A673 (cell line): Measurements from ENCODE around the gene VPS41. TPM values are rescaled to one million over a fixed set of nuclear protein-coding genes. Genes with fewer than 3 reads are reported as not detected.

ENCODE experiments used
- BruUV-seq: library from RNA; stranded (reverse); fragments of 400-500 nt; replicated peaks from 2 replicates; lab custom pipeline; 2021; lab: Mats Ljungman, UMichigan
- CTCF ChIA-PET: fragments of 300-600 bp; sonication (Branson Sonifier 250); formaldehyde crosslinking; loops from one replicate; lab custom pipeline; 2022; ENCODE audit warnings: antibody characterized with exemption; lab: Charles Lee
- POLR2A ChIA-PET: fragments of 300-600 bp; sonication (Branson Sonifier 250); formaldehyde crosslinking; loops from one replicate; lab custom pipeline; 2022; ENCODE audit warnings: antibody characterized with exemption; ENCODE audit not compliant: low non-redundant PET; lab: Charles Lee
- DNase-seq: peaks from one replicate; pipeline ENCODE4 v3.0.0-alpha.2; 2015; ENCODE audit warnings: low spot score
- H3K27ac ChIP-seq: fragments of 200-600 bp; sonication (generic); 2 replicates; pipeline ENCODE4 v1.5.1; 2016; ENCODE audit warnings: mixed run types, low read depth, mild to moderate bottlenecking, mixed read lengths, antibody characterized with exemption, low read length; ENCODE audit not compliant: poor library complexity, severe bottlenecking
- H3K27me3 ChIP-seq: fragments of 200-600 bp; sonication (generic); replicated peaks from 2 replicates; pipeline ENCODE4 v1.6.1; 2017; ENCODE audit warnings: mixed run types, low read depth, mild to moderate bottlenecking, mixed read lengths, antibody characterized with exemption, low read length; ENCODE audit not compliant: insufficient read depth, poor library complexity
- H3K36me3 ChIP-seq: fragments of 200-600 bp; sonication (generic); 2 replicates; pipeline ENCODE4 v1.6.1; 2016; ENCODE audit warnings: mixed run types, mild to moderate bottlenecking, mixed read lengths, antibody characterized with exemption, low read length; ENCODE audit not compliant: insufficient read depth, poor library complexity, severe bottlenecking
- H3K4me1 ChIP-seq: fragments of 200-600 bp; sonication (generic); 2 replicates; pipeline ENCODE4 v1.6.1; 2017; ENCODE audit warnings: mixed run types, mild to moderate bottlenecking, mixed read lengths, antibody characterized with exemption, low read length; ENCODE audit not compliant: insufficient read depth, poor library complexity, severe bottlenecking
- H3K4me3 ChIP-seq: fragments of 200-600 bp; sonication (generic); 2 replicates; pipeline ENCODE4 v1.5.1; 2016; ENCODE audit warnings: low read depth, mixed run types, mild to moderate bottlenecking, mixed read lengths, low read length; ENCODE audit not compliant: poor library complexity, severe bottlenecking
- H3K9me3 ChIP-seq: fragments of 200-600 bp; sonication (generic); 2 replicates; pipeline ENCODE4 v1.6.1; 2016; ENCODE audit warnings: mixed run types, low read depth, mild to moderate bottlenecking, mixed read lengths, antibody characterized with exemption, low read length; ENCODE audit not compliant: poor library complexity, severe bottlenecking
- CTCF ChIP-seq: fragments of 300-800, 200-600 bp; sonication (generic); conservative IDR thresholded peaks from 2 replicates; pipeline ENCODE4 v1.5.1; 2017; ENCODE audit warnings: low read depth, mild to moderate bottlenecking, antibody characterized with exemption, low read length, moderate library complexity, mixed read lengths
- EZH2 ChIP-seq: fragments of 200-600 bp; sonication (generic); IDR thresholded peaks from 2 replicates; pipeline ENCODE4 v1.6.1; 2017; ENCODE audit warnings: borderline replicate concordance, low read depth, mild to moderate bottlenecking, mixed read lengths, antibody characterized with exemption, low read length; ENCODE audit not compliant: poor library complexity, severe bottlenecking
- intact Hi-C: fragments of 100-400 bp; cut with micrococcal nuclease; formaldehyde crosslinking; loops from one replicate; pipeline ENCODE4 v1.10.0; 2022; ENCODE audit not compliant: unreplicated experiment
- total RNA-seq: library from RNA; stranded (reverse); gene quantifications from 2 replicates; pipeline ENCODE4 v1.2.3, GENCODE V29; 2021

The VPS41 gene
- total RNA-seq, 1 experiment from 2014 or later = 45.8 TPM

- DNase-seq = no peak
- Histone ChIP-seq H3K27ac (no peak overlapping the region), H3K4me1 (no peaks in the 10 kb centered on the region), H3K36me3 (no peaks in the 10 kb centered on the region), H3K9me3 (no peaks in the 10 kb centered on the region), H3K4me3 (no peak overlapping the region), H3K27me3 (no peaks in the 10 kb centered on the region)
- POLR2A ChIA-PET = no interaction called here
- TF ChIP-seq EZH2 (no peak), CTCF (no peak)
- CTCF ChIA-PET = no interaction called here
- no TSS peak for BruUV-seq
- intact Hi-C loops = no loop called here
These were observed 63.9 kb downstream of the VPS41 start for GRCh38 chr7:38844952-38845563.

- CTCF ChIA-PET = no interaction called here
- POLR2A ChIA-PET = no interaction called here
- no TSS peak for BruUV-seq
These were observed 66.2 kb downstream of the VPS41 start for GRCh38 chr7:38842746-38843145.

DNA sequence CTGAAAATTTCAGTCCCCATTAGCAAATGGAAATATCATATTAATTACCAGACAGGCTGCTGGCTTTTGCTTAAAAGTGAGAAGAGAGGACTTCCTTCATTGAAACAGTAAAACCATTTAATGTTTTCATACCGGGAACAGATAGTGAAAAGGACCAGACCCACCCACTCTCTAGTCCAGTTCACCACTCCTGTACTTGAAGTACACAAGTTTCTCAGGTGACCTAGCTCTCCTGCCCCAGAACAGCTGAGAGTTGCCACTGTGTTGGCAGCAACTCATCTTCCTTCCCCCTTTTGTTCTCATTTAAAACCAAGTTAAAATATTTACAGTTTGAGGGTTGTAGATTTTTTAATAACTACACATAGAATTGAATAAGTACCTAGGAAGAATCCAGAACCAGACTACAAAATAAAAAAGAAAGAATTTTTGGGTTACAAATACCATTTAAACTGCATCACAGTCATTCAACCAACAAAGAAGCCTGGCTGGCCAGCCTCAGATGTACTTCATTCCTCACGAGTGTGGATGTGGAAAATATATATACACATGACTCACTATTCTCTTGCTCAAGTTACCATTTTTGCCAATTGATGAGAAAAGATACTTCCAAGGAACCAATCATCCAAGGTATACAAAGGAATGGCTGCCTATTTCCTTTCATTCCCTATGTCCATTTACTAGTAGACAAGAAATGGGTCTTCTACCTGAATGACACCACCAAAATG lies 68.1 kb downstream of the VPS41 start:
- intact Hi-C loops = no loop called here
- H3K27ac ChIP-seq = no peak overlapping the region
- DNase-seq = no peak

More at GRCh38 chr7:38842746-38843145, 66.2 kb downstream of the VPS41 start:
- Histone ChIP-seq H3K4me1 (no peaks in the 10 kb centered on the region), H3K27ac (no peak overlapping the region), H3K36me3 (no peaks in the 10 kb centered on the region), H3K9me3 (no peaks in the 10 kb centered on the region), H3K4me3 (no peak overlapping the region), H3K27me3 (no peaks in the 10 kb centered on the region)
- no peak for TF ChIP-seq EZH2
- no peak for TF ChIP-seq CTCF
- DNase-seq = no peak
- intact Hi-C loops = no loop called here

More for the DNA sequence above, 68.1 kb downstream of the VPS41 start:
- ChIA-PET POLR2A (no interaction called here), CTCF (no interaction called here)
- no peak for TF ChIP-seq CTCF
- TF ChIP-seq EZH2 = no peak
- Histone ChIP-seq H3K4me3 (no peak overlapping the region), H3K9me3 (no peaks in the 10 kb centered on the region), H3K4me1 (no peaks in the 10 kb centered on the region), H3K36me3 (no peaks in the 10 kb centered on the region), H3K27me3 (no peaks in the 10 kb centered on the region)
- BruUV-seq = no TSS peak
